ENCODE measurements around the gene ANKRD65.

GRCh38 chr1:1381294-1381693 is 39.8 kb downstream of the ANKRD65 start:
- TF ChIP-seq PAX5 (IDR thresholded peaks at IDR 0.05; ENCODE audit: insufficient read depth, low read length, severe bottlenecking) = no peak
- no peak for TF ChIP-seq POLR2A (IDR thresholded peaks at IDR 0.05; ENCODE audit: low read depth, low read length)

Measured in GM12891 (cell line).